DMS 273 treated with DMSO at 0.1 percent for 48 hours (cell line): ENCODE results near the gene ITFG2.
A peak's percentile ranks its signal among the peaks of the same experiment; 100 is the strongest.

ENCODE experiments used
- DNase-seq: peaks from one replicate; lab custom pipeline; 2025; lab: John Stamatoyannopoulos, UW

ITFG2 gene

DNA sequence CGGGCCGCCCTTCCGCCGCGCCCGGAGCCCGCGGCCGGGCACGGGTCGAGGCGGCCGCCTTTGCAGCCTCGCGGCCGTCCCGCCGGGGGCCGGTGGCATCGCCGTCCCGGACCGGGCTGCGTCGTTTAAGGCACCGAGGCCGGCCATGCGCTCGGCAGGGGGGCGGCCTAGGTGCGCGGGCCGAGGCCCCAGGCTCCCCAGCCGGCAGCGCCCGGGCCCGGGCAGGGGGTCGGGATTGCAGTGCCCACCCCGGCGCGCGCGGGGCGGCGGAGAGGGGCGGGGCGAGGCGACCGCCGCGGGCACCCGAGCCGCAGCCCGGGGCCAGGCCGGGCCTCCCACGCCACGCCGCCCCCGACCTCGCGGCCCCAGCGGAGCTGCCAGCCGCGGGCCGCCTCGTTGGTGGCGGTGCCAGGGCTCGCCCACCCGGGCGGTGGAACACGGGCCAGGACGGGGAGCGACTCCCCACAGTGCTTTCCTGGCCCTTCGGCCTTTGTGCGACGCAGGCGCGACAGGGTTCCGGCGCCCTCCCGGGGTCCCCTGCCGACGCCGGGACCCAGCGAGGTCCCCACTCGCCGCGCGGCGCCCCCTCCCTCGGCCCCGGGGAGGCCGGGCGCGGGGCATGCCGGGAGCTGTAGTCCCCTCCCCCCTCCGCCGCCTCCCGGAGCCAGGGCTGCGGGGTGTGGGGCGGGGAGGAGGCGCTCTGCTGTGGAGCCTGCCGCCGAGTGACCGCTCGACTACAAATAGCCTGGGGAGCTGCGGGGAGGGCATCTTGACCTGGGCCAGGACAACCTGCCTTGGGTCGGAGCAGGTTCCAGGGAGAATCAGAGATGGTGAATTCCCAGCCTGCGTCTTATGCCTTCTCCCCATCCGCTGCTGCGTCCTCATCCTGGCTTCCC lies 16.9 kb upstream of the ITFG2 start:
- no peak for DNase-seq

DNA sequence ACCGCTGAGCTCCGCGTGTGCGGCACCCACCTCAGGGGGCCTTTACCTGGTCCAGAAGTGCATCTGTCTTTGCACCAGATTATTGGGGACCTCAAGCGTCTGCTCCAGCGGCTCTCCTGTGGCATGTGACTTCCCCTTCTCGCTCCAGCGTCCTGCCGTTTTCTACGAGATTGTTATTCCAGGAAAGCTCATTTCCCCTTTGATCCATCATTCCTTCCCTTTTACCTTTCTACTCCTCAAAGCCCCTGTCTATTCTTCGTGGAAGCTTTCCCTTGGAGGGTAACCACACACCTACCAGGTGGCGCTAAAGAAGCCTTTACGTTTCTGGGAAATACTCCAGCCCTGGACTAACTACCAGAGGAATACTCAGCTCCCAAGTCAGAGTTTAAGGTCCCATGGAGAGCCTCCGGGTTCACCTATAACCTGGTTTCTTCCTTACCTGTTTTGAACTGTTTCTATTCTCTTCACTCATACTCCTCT lies 16.2 kb upstream of the ITFG2 start:
- DNase-seq = no peak

DNA sequence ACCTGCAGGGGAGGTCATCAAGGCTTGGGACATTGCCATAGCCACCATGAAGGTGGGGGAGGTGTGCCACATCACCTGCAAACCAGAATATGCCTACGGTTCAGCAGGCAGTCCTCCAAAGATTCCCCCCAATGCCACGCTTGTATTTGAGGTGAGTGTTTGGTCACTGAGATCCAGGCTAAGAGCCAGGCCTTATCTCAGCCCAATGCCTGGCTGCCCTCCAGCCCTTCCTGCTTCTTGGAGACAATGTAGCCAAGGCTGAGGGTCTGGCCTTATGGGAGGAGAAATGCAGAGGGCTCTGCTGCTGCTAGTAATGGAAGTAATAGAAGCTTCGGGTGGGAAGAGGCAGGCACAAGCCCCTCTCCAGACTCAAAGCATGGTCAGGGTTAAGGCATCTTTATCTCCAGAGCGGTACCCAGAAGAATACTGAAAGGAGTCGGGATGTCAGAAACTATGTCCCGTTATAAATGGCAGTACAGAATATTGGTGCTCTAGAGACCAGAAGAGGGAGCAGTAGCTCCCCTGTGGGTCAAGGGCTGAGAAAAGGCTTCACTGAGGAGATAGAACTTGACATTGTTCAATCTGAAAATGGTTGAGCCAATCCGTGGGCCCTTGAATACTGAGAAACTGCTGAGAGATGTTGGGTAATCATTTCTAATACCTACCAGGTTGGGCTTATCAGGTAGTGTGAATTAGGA lies 14.6 kb upstream of the ITFG2 start:
- no peak for DNase-seq

DNA sequence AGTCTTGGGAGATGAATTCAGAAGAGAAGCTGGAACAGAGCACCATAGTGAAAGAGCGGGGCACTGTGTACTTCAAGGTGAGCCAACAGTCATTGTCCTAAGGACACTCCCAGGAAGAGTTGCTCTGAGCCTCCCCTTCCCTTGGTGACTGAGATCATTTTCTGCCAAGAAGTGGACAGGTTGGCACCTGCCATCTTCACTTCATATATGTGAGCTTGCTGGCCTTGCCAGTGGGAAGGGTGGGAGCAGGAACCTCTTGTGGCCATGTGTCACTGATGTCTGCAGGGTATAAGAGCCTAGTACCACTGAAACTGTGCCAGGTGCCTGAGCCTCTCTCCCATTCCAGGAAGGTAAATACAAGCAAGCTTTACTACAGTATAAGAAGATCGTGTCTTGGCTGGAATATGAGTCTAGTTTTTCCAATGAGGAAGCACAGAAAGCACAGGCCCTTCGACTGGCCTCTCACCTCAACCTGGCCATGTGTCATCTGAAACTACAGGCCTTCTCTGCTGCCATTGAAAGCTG lies 12.4 kb upstream of the ITFG2 start:
- no peak for DNase-seq

DNA sequence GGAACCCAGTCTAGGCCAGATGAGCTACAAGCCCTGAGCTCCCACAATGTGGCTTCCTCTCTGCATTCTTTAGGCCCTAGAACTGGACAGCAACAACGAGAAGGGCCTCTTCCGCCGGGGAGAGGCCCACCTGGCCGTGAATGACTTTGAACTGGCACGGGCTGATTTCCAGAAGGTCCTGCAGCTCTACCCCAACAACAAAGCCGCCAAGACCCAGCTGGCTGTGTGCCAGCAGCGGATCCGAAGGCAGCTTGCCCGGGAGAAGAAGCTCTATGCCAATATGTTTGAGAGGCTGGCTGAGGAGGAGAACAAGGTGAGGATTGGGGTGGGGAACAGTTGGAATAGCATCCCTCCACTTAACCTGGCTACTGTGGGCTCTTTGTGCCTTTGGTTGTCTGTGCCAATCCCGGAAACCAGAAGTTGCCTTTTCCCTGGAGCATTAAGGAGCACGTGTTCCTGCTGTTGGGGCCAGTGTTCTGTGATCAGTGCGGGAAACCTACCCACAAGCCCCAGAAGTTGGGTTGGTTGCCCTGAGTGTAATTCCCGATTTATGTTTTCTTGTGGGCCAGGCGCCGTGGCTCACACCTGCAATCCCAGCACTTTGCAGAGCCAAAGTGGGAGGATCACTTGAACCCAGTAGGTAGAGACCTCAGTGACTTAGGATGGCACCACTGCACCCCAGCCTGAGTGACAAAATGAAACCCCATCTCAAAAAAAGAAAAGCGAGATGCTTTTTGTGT lies 11.3 kb upstream of the ITFG2 start:
- no peak for DNase-seq

DNA sequence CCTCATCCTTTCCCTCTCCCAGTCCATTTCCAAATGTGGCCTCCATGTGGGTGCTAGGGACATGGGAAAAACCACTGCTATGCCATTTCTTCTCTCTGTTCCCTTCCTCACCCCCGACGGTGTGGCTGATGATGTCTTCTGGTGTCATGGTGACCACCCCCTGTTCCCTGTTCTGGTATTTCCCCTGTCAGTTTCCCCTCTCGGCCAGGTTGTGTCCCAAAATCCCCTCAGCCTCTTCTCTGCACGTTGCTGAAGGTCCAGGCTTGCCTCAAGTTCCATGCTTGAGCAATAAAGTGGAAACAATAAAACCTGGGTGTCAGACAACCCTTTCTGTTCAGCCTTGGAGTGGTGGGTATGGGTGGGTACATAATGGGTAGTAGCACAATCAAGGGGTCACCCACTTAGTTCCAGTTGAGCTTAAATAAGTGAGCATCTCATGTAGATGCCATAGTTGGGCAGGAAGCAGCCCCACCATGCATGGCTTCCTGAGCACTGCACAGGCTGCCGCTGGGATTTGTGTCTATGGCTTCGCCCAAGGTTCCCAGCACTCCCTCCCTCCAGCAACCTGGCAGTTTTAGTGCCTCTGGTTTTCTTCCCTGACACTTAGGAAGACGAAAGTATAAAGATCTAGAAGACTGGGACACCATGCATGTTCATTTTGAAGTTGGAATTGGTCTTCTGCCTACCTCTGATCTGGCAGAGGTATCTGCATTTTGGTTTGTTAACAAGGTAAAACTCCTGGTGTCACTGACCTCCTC lies 8.7 kb upstream of the ITFG2 start:
- DNase-seq = no peak

DNA sequence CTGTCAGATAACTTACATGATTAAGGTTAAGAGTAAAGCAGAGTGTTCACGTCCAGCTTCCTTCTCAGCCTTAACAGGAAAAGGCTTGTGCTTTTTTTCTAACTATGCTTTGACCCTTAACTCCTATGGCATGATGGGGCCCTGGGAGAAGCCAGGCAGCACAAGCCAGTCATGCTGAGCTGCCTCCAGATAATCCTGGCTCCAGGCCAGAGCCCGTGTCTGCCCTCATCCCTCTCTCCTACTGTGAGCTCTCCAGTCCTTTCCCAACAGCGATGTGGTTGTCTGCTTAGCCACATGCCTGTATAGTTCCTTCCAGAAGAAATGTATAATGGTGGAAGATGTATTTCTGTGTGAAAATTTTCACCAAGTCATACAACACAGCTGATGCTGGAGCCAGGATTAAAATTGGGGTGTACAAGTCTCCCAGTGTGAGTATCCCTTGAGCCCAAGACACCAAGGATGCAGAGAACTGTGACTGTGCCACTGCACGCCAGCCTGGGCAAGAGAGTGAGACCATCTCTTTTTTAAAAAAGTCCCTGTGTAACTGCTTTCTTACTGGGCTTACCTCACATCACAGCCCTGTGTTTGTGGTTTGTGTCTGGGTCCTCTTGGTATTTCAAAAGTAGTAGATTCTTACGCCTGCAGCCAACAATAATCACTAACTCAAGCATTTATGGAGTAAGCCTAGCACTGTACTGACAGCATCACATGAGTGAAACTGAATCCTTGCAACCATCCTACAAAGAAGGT lies 7.9 kb upstream of the ITFG2 start:
- DNase-seq = no peak

DNA sequence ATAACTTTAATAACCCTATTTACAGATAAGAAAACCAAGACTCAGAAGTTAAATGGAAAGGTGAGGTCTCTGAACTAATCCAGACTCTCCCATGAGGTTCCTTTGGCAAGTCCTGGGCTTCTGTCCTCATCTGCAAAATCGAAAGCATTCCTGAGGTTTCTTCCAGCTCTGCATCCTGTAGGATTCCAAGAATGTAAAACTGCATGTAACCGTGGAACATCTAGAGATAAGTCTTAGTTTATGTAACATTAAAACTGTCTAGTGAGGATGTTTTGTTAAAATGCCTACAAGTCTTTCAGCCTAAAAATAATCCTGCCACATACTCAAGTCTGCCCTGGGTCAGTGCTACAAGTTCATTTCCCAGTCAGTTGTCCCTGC lies 7.3 kb upstream of the ITFG2 start:
- no peak for DNase-seq

DNA sequence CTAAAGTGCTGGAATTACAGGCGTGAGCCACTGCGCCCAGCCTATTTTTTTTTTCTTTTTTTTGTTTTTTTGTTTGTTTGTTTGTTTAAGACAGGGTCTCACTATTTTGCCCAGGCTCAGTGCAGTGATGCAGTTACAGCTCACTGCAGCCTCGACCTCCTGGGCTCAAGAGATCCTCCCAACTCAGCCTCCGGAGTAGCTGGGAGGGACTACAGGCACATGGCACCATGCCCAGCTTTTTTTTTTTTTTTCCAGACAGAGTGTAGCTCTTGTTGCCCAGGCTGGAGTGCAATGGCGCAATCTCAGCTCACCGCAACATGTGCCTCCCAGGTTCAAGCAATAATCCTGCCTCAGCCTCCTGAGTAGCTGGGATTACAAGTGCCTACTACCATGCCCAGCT lies 5.8 kb upstream of the ITFG2 start:
- no peak for DNase-seq

DNA sequence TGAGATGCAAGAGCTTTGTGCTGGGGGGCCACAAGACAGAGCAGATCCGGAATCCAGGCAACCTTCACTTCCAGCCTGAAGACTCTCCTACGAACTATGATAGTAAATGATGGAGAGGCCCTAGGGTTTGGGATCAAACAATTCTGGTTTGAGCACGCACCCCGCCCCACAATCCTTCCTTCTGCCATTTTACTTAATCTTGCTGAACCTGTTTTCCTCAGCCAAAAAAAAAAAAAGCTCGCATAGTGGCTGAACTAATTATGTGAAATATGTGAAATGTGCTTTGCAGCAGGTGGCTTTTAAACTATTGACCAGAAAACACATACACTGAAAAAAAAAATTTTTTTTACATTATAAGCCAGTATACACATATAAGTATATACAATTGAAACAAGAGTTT lies 667 bp upstream of the ITFG2 start:
- no peak for DNase-seq

DNA sequence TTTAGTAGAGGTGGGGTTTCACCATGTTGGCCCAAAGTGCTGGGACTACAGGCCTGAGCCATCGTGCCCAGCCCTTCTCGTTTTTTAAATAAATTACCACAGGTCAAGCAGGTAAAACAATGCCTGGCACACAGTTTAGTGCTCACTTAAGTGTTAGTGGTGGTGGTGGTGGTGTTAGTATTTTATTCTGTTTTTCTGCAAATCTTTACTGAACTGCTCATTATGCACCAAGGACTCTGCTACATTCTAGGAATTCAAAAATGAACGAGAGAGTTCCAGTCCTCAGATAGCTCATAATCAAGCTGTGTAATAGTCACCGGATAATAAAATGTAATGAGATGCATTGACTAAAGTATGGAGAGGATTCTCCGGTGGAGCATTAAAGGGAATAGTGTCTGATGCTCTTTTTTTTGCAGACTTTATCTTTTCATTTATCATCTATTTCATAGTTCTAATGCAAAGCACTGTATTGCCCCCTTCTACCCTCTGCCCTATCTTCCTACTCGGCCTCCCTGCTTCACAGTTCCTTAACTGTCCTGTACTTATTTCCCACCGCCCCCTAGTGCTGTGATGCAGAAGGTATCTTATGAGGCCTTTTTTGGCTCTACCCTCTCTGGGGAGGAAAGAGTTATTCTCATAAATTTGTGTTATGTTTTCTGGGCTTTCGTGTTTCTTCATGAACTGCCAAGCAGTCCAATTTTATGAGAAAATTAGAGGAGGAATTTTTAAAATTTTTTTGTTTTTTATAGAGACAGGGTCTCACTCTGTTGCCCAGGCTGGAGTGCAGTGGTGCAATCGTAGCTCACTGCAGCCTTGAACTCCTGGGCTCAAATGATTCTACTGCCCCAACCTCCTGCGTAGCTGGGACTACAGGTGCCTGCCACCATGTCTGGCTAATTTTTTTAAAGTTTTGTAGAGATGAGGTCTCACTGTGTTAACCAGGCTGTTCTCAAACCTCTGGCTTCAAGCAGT lies 1.0 kb downstream of the ITFG2 start:
- DNase-seq = peak; percentile 17

DNA sequence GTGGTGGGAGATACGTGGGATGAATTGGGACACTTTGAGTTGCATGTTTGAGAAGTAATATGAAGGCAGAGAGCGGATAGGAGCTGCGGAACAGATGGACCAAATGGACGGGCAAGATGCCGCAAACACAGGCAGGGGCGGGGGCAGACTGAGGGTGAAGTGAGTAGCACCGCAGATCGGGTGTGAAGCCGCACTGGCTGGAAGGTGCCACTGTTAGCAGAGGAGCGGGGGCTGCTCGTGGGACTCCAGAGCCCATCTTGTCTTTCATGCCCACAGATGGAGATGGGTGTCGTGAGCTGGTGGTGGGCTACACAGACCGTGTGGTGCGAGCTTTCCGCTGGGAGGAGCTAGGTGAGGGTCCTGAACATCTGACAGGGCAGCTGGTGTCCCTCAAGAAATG lies 7.3 kb downstream of the ITFG2 start:
- no peak for DNase-seq

DNA sequence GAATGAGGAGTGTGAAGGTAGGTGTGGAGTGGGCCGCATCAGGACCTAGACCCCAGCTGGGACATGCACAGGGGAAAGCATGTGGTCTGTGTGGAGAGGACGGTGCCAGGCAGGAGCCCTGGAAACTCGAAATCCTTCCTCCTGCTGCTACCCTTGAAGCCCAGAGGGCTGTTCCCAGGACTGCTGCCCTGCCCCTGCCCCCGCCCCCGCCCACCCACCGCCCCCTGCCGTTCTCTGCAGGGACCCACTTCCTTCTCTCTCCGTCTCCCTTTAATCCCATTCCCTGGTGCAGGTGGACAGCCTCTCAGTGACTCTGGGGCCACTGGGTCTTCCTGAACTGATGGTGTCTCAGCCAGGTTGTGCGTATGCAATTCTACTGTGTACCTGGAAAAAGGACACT lies 8.0 kb downstream of the ITFG2 start:
- DNase-seq = no peak

DNA sequence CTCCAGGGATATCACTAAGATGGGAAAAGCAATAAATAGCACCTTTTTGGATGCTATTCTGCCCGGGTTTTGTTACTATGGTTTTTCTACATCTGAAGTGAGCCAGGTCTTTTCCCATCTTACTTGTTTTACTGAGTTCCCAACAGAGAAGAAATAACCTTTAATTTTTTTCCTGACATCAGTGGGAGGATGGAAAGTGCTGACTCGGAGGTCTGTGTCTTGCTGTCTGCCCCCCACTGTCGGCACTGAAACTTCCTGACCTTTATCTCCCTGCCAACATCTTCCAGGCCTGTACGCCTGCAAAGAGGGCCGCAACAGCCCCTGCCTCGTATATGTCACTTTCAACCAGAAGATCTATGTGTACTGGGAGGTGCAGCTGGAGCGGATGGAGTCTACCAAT lies 11.0 kb downstream of the ITFG2 start:
- no peak for DNase-seq

DNA sequence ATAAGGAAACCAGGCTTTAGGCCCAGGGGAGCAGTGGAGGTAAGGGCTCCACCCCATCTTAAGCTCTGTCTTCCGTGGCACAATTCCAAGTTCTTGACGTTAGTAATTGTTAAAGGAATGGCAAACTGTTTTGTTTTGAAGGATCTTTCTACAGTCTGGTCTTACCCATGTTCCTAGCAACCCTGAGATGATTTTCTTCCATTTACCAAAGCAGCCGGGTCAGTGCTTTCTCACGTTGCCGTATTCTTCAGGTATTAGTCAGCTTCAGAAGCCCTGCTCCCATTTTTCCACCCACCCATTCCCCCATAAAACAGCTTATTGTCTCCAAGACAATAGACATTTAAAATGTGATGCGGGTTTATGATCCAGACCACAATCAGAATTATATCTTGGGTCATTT lies 12.1 kb downstream of the ITFG2 start:
- no peak for DNase-seq

DNA sequence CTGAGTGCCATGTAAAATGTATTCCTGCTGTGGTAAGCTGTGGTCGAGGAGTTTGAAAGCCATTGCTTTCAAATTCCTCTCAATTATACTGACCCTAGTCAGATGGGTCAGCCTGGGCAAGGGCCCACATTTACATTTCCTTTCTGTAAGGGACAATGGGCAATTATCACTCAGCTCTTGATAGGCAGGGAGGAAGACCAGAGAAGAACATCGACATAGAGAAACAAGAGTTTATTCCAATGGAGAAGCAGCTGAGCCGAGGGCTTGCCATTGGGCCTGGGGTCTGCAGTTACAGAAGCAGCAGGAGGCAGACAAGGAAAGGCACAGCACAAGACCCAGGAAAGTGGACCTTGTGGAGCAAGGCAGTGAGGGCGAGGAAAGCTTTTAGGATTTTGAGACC lies 12.7 kb downstream of the ITFG2 start:
- no peak for DNase-seq

DNA sequence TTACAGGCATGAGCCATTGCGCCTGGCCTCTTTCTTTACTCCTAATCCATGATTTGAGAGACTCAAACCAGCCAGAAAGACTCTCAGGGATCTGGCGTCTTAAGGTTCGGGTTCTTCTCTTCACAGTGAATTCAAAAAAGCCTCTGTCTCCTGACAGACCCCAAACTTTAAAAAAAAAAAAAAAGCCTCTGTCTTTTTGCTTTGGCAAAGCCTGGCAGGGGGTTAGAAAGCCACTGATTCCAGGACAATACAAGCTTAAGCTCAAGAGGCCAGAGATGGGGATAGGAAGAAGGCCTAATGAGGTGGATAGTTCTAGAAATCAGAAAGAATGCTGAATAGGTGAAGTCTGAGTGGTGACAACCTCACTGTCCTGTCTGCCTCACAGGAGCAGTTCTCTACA lies 13.6 kb downstream of the ITFG2 start:
- DNase-seq = no peak

DNA sequence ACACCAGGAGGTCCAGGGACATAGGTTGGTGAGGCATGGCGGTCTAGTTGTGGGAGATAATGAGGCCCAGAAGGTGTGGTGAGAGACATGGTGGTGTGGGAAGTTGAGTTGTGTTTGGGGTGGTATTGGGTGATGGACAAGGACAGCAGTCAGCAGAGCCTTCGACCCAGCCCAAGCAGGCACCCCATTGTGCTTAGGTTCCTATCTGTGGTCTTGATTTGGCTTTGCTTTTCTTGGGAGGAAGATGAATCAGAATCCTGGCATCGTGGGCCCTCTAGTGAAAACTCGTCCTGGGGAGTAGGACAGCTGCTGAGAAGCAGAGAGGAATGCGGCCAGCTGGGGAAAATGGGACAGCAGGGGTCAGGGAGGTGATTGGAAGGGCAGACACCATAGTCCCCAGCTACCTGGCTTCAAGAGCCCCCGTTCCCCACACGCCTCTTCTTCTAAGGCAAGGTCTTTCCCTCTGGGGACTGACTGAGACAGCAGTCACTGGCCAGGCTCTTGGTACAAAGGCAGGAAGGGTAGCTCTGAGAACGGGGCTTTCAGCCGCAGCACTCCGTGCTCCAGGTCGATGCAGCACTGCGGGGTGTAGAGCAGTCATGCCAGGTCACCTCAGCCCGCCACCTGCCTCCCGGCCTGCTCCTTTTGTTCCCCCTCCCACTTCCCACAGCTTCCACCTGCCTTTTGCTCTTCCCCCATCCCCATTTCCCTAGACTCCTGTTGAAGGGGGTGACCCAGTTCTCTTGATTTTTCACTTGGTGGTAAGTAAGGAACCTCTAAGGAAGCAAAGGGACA lies 14.4 kb downstream of the ITFG2 start:
- no peak for DNase-seq

DNA sequence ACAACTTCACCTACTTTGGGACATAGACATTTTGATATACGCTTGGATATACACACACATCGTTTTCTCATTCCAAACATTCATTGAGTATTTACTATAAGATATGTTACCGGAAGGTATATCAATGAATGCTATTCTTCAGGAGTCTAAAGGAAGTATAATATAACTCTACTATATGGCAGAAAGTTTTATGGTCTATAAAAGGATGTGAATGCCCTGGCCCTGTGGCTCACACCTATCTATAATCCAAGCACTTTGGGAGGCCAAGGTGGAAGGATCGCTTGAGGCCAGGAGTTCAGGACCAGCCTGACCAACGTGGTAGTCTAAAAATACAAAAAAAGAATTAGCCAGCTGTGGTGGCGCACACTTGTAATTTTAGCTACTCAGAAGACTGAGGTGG lies 16.8 kb downstream of the ITFG2 start:
- DNase-seq = no peak
